HL-60 (cell line): ENCODE measurements around the gene KLHL40.

Experiments used
- DNase-seq, 2 experiments: peaks; one replicate each; pipeline ENCODE4 v3.0.0-alpha.2; 2010 to 2020; ENCODE audit warnings: low read depth in 1 of 2, low spot score in 1 of 2
- H3K27ac ChIP-seq: fragments of 250-450 bp; sonication (Bioruptor Pico); replicated peaks from 2 replicates; pipeline ENCODE4 v1.5.1; 2020; ENCODE audit warnings: mild to moderate bottlenecking, moderate library complexity
- H3K27me3 ChIP-seq: fragments of 250-450 bp; sonication (Bioruptor Pico); 2 replicates; pipeline ENCODE4 v1.5.1; 2021; ENCODE audit warnings: mild to moderate bottlenecking, moderate library complexity; ENCODE audit not compliant: insufficient read depth, poor library complexity, severe bottlenecking
- H3K4me3 ChIP-seq: replicated peaks from 2 replicates; pipeline ENCODE4 v1.5.1; 2011; ENCODE audit warnings: mild to moderate bottlenecking, control low read depth, low read length; ENCODE audit not compliant: insufficient read depth
- CTCF ChIP-seq: IDR thresholded peaks from one replicate; pipeline ENCODE4 v1.5.1; 2011; ENCODE audit warnings: low read length, control low read depth, inconsistent platforms; ENCODE audit not compliant: insufficient read depth
- GABPA ChIP-seq: IDR thresholded peaks from 2 replicates; pipeline ENCODE4 v1.6.1; 2012; ENCODE audit warnings: low read depth
- POLR2AphosphoS5 ChIP-seq: IDR thresholded peaks from 2 replicates; pipeline ENCODE4 v1.6.1; 2012; ENCODE audit warnings: low read depth
- REST ChIP-seq: IDR thresholded peaks from 2 replicates; pipeline ENCODE4 v1.6.1; 2012; ENCODE audit warnings: low read depth; ENCODE audit not compliant: insufficient replicate concordance
- SPI1 ChIP-seq: IDR thresholded peaks from 2 replicates; pipeline ENCODE4 v1.6.1; 2012; ENCODE audit warnings: low read depth, mild to moderate bottlenecking, borderline replicate concordance

KLHL40 gene

GRCh38 chr3:42718338-42718737, 33.0 kb downstream of the KLHL40 start:
- TF ChIP-seq CTCF = no peak
- TF ChIP-seq POLR2AphosphoS5 = no peak
- no peak for TF ChIP-seq SPI1
- no peak for TF ChIP-seq REST
- TF ChIP-seq GABPA = no peak
- H3K27me3 ChIP-seq = no peaks in the 10 kb centered on the region

GRCh38 chr3:42719002-42719401, 33.7 kb downstream of the KLHL40 start:
- H3K27me3 ChIP-seq = no peaks in the 10 kb centered on the region
- TF ChIP-seq REST (no peak), CTCF (no peak), GABPA (no peak), SPI1 (no peak), POLR2AphosphoS5 (no peak)
- no peak overlapping the region for H3K4me3 ChIP-seq
- H3K27ac ChIP-seq = no peak overlapping the region
- DNase-seq = no peak

More at GRCh38 chr3:42718338-42718737, 33.0 kb downstream of the KLHL40 start:
- no peak for DNase-seq
- Histone ChIP-seq H3K27ac (peak overlapping the region; percentile 23), H3K4me3 (no peak overlapping the region)

GRCh38 chr3:42720126-42720525, 34.8 kb downstream of the KLHL40 start:
- TF ChIP-seq POLR2AphosphoS5 = no peak
- TF ChIP-seq SPI1 = no peak
- TF ChIP-seq CTCF = no peak
- TF ChIP-seq GABPA = no peak
- TF ChIP-seq REST = no peak
- H3K27ac ChIP-seq = peak overlapping the region; percentile 62
- H3K27me3 ChIP-seq = no peaks in the 10 kb centered on the region
- peak; percentile 23 to 72 for DNase-seq
- no peak overlapping the region for H3K4me3 ChIP-seq
